RWPE2 (cell line): Measurements from ENCODE around the gene ARGLU1.

Source experiments
- ATAC-seq: fragments of 200-7000 bp; cut with Tn5 transposase; 3 replicates; pipeline ENCODE4 v1.9.1; 2021; ENCODE audit warnings: low read depth
- DNase-seq: peaks from one replicate; pipeline ENCODE4 v3.0.0-alpha.2; 2020; ENCODE audit warnings: low spot score
- H3K27ac ChIP-seq: fragments of 450-650 bp; 2 replicates; pipeline ENCODE4 v1.5.1; 2017; ENCODE audit warnings: mild to moderate bottlenecking; ENCODE audit not compliant: poor library complexity, severe bottlenecking
- H3K27me3 ChIP-seq: fragments of 250-450 bp; sonication (Bioruptor Pico); 2 replicates; pipeline ENCODE4 v1.5.1; 2021; ENCODE audit warnings: mild to moderate bottlenecking, moderate library complexity; ENCODE audit not compliant: insufficient read depth, poor library complexity, severe bottlenecking
- H3K36me3 ChIP-seq: fragments of 250-450 bp; sonication (Bioruptor Pico); 2 replicates; pipeline ENCODE4 v1.5.1; 2020; ENCODE audit warnings: low read depth, mild to moderate bottlenecking, moderate library complexity
- H3K4me1 ChIP-seq: fragments of 250-450 bp; sonication (Bioruptor Pico); 2 replicates; pipeline ENCODE4 v1.5.1; 2021; ENCODE audit warnings: mild to moderate bottlenecking, moderate library complexity; ENCODE audit not compliant: insufficient read depth, poor library complexity, severe bottlenecking
- H3K4me3 ChIP-seq: fragments of 250-450 bp; sonication (Bioruptor Pico); 2 replicates; pipeline ENCODE4 v1.5.1; 2021; ENCODE audit warnings: mild to moderate bottlenecking, moderate library complexity; ENCODE audit not compliant: severe bottlenecking
- H3K9me3 ChIP-seq: fragments of 250-450 bp; sonication (Bioruptor Pico); 2 replicates; pipeline ENCODE4 v1.5.1; 2021; ENCODE audit warnings: mild to moderate bottlenecking, moderate library complexity; ENCODE audit not compliant: severe bottlenecking
- TF ChIP-seq, protein P1 (sequence below): fragments of 450-650 bp; IDR thresholded peaks from one replicate; pipeline ENCODE4 v1.5.1; 2017; ENCODE audit warnings: mild to moderate bottlenecking, moderate library complexity; ENCODE audit not compliant: poor library complexity, severe bottlenecking

The ARGLU1 gene

DNA sequence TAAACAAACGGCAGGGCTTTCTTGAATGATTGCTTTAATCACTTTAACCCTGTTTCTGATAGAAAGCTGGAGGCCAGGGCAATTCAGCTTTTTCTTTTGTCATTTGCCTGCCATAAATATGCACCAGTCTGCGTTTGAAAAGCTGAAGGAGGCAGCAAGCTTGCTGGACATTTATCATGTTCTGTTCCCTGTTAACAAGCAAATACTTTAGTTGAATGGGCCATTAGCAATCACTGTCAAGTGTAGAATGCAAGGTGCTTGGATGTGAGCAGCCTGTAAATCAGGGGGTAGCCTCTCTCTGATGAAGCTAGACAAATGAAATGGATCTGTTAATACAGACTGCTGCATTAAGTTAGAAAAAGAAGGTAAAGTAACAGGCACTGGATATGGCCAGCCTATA is 40.1 kb downstream of the ARGLU1 start:
- TF ChIP-seq, protein P1, sequence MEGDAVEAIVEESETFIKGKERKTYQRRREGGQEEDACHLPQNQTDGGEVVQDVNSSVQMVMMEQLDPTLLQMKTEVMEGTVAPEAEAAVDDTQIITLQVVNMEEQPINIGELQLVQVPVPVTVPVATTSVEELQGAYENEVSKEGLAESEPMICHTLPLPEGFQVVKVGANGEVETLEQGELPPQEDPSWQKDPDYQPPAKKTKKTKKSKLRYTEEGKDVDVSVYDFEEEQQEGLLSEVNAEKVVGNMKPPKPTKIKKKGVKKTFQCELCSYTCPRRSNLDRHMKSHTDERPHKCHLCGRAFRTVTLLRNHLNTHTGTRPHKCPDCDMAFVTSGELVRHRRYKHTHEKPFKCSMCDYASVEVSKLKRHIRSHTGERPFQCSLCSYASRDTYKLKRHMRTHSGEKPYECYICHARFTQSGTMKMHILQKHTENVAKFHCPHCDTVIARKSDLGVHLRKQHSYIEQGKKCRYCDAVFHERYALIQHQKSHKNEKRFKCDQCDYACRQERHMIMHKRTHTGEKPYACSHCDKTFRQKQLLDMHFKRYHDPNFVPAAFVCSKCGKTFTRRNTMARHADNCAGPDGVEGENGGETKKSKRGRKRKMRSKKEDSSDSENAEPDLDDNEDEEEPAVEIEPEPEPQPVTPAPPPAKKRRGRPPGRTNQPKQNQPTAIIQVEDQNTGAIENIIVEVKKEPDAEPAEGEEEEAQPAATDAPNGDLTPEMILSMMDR = no peak
- Histone ChIP-seq H3K4me1 (peaks cover 60% of the 10 kb centered on the region), H3K36me3 (peaks cover 64% of the 10 kb centered on the region), H3K4me3 (no peak overlapping the region), H3K9me3 (no peaks in the 10 kb centered on the region), H3K27me3 (no peaks in the 10 kb centered on the region), H3K27ac (no peak overlapping the region)
- no peak for DNase-seq
- no peak for ATAC-seq

DNA sequence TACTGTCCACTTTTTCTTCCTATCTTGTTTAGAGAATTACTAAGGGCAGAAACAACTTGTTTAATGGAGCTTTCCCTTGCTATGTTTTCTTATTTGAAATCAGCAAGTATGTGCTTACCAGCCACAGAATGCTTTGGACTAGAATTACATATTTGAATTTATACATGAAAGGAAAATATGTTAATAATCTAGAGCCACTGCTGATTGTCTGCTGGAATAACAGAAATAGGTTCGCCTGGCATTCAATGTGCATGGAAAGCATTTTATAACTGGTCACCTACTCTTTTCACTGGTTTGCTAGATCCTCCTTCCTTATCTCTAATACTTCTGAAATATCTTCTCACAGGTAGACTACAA is 40.5 kb downstream of the ARGLU1 start:
- peaks cover 64% of the 10 kb centered on the region for H3K4me1 ChIP-seq
- TF ChIP-seq, protein P1 = no peak
- ATAC-seq (no peak), DNase-seq (no peak)
- H3K36me3 ChIP-seq = peaks cover 61% of the 10 kb centered on the region
- no peak overlapping the region for H3K4me3 ChIP-seq
- no peaks in the 10 kb centered on the region for H3K27me3 ChIP-seq
- H3K9me3 ChIP-seq = no peaks in the 10 kb centered on the region
- no peak overlapping the region for H3K27ac ChIP-seq

DNA sequence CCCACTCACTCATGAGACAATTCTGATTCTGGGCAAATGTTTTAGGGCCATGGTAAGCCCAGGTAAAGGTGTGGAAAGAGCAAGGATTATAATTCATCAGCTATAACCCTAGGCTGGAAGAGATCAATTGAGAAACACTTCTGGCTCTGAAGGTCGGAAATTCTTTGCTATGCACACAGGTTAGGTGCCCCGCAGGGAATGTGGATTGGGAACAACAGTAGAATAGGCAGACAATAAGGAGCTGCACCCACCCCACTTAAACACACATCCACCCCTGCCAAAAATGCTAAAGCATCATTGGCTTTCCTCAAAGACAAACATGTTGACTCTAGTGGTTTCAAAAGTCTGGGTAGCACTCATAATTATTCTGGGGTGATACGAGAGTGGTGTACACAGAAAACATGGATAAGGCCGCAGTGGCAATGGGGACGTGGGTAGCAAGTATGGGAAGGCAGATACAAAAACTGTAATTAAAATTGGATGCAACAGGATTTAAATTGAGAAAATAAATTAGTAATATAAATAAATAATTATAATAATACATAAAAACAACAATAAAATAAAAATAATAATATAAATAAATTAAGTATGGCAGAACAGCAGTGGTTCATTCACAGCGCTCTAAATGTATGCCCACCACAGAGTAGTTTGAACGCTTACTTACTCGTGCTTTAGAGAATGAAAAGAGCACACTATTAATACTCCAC is 41.0 kb downstream of the ARGLU1 start:
- DNase-seq = no peak
- H3K27me3 ChIP-seq = no peaks in the 10 kb centered on the region
- H3K9me3 ChIP-seq = no peaks in the 10 kb centered on the region
- no peak overlapping the region for H3K27ac ChIP-seq
- H3K36me3 ChIP-seq = peaks cover 57% of the 10 kb centered on the region
- TF ChIP-seq, protein P1 = no peak
- H3K4me3 ChIP-seq = no peak overlapping the region
- peaks cover 69% of the 10 kb centered on the region for H3K4me1 ChIP-seq
- no peak for ATAC-seq

DNA sequence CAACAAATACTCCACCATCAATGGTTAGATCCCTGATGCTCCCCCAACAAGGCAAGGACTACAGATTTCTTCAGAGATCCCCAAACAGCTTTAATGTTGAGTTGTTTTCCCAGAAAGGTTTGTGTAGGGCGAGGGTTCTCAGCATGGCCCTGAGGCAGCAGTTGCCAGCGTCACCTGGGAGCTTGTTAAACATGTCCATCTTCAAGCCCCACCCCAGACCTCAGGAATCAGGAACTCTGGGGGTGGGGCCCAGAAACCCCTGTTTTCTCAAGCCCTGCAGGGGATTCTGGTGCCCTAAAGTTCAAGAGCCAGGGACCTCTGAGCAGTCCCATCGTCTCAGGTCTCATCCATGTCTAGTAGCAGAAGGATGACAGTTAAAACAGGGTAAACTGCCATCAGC is 42.1 kb downstream of the ARGLU1 start:
- ATAC-seq (no peak), DNase-seq (no peak)
- Histone ChIP-seq H3K36me3 (peaks cover 53% of the 10 kb centered on the region), H3K27ac (peak overlapping the region; percentile 68), H3K4me1 (peaks cover 71% of the 10 kb centered on the region), H3K27me3 (no peaks in the 10 kb centered on the region), H3K9me3 (no peaks in the 10 kb centered on the region), H3K4me3 (no peak overlapping the region)
- TF ChIP-seq, protein P1 = no peak

DNA sequence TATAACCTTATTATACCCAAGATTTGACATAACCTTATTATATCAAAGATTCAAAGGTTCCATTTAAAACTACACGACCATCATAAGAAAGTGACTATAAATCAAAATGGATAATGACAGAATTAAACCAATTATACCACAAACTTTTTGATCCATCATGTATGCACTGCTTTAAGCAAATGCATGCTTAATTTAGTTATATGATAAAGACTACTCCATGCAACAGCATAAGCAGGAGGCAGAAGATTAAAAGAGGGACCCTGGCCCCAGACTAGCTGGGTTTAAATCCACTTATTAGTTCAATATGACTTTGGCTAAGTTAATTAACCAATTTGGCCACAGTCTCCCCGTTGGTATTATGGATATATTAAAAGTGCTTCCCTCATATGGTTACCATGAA is 43.8 kb downstream of the ARGLU1 start:
- Histone ChIP-seq H3K9me3 (no peaks in the 10 kb centered on the region), H3K36me3 (peaks cover 53% of the 10 kb centered on the region), H3K27ac (peak overlapping the region; percentile 68), H3K27me3 (no peaks in the 10 kb centered on the region), H3K4me1 (peaks cover 56% of the 10 kb centered on the region), H3K4me3 (no peak overlapping the region)
- ATAC-seq (no peak), DNase-seq (no peak)
- TF ChIP-seq, protein P1 = no peak
